WI38 (cell line): ENCODE results near the gene KIF25.
"Not testable (repeated sequence)": the region's sequence is repeated elsewhere in the genome, so short reads cannot be mapped to it uniquely, and the experiment has no call there.

Source experiments
- H3K4me3 ChIP-seq: 2 replicates; pipeline ENCODE4 v1.5.1; 2011; ENCODE audit warnings: low read depth, mild to moderate bottlenecking, control low read depth, low read length
- CTCF ChIP-seq: IDR thresholded peaks from 2 replicates; pipeline ENCODE4 v1.5.1; 2012; ENCODE audit warnings: low read depth, mild to moderate bottlenecking, control low read depth, low read length

The KIF25 gene

DNA sequence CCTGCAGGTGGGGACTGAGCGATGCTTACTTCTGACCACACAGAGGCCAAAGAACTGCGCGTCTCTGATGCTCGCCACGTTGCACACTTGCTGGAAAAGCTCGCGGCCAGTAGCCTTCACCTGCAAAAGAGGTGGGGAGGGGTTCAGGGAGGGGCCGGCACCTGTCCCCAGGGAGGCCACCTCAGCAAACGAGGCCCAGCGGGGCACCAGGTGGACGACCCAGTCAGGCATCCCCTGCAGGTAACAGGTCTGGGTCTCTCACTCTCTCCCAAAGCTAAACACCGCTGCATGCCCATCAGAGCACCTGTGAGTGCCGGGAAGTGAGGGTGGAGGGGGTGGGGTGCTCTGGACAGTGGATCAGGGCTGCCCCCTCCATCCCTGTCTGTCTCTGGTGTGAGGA is 77.7 kb downstream of the KIF25 start:
- H3K4me3 ChIP-seq = no peak overlapping the region
- TF ChIP-seq CTCF = no peak

DNA sequence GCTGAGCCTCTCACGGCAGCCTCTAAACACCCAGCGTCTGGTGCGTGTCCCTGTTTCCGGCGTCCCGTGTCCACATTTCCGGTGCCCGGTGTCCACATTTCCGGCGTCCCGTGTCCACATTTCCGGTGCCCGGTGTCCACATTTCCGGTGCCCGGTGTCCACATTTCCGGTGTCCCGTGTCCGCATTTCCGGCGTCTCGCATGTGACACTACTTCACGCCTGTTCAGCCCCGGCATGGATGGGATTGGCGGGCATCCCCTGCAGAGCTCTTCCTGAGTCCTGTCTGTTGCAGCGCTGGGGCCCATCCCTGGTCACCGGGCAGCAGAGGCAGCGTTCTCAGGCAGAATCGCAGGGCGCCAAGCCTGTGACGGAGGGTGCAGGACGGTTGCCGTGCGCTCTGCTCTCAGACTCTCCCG is 78.3 kb downstream of the KIF25 start:
- H3K4me3 ChIP-seq = no peak overlapping the region
- TF ChIP-seq CTCF = no peak

- not testable (repeated sequence) for H3K4me3 ChIP-seq
Observed at GRCh38 chr6:168077401-168077800, 79.9 kb downstream of the KIF25 start.

DNA sequence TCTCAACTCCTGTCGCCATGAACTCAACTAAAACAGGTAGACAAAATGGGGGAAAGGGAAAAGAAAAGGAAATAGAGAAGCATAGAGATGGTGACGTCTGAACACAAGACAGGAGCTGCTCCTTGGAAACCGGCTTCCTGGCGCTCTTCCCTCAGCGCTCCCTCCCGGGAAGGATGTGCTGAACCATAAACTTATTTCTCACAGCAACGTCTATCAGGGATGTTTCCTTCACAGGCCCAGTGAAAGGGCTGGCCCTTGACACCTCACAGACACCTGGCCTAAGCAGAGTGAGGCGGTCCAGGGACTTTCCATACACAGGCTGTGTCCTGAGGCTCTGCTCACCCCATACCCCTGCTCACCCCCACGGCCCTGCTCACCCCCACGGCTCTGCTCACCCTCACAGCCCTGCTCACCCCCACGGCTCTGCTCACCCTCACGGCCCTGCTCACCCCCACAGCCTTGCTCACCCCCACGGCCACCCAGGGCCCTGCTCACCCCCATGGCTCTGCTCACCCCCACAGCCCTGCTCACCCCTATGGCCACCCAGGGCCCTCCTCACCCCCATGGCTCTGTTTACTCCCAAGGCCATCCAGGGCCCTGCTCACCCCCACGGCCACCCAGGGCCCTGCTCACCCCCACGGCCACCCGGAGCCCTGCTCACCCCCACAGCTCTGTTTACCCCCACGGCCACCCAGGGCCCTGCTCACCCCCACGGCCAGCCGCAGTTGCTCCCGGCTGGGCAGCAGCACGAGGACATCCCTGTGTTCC is 80.9 kb downstream of the KIF25 start:
- no peak for TF ChIP-seq CTCF
- H3K4me3 ChIP-seq = no peak overlapping the region

DNA sequence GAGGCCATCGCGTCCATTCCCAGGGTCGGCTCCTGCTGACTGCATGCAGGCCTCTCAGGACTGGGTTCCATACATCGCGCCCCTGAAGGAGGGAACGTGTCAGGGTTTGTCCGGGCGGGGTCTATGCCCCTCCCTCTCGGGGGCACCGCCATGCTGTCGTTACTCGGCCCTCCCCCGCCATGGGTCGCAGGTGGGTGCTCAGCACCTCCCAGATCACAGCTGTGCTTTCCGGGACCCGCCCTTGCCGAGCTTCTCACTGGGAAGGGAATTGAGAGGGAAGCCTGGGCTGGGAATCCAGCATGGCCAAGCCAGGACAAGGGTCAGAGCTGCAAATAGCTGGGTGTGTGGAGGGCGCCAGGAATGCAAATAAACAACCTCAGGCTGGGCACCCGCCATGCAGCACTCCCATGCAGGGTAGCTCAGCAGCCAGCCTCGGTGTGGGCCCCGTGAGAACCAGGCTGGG is 81.5 kb downstream of the KIF25 start, which contains the start of gene FRMD1:
TSS of gene FRMD1 (minus strand) at position 270 of the 463 bp plus-strand sequence. CDS start at position 152, 118 bp downstream.
- H3K4me3 ChIP-seq = no peak within 1 kb of the TSS
- TF ChIP-seq CTCF = no peak

- no peak overlapping the region for H3K4me3 ChIP-seq
- TF ChIP-seq CTCF = no peak
Observed at GRCh38 chr6:168080393-168081077, 83.1 kb downstream of the KIF25 start.

DNA sequence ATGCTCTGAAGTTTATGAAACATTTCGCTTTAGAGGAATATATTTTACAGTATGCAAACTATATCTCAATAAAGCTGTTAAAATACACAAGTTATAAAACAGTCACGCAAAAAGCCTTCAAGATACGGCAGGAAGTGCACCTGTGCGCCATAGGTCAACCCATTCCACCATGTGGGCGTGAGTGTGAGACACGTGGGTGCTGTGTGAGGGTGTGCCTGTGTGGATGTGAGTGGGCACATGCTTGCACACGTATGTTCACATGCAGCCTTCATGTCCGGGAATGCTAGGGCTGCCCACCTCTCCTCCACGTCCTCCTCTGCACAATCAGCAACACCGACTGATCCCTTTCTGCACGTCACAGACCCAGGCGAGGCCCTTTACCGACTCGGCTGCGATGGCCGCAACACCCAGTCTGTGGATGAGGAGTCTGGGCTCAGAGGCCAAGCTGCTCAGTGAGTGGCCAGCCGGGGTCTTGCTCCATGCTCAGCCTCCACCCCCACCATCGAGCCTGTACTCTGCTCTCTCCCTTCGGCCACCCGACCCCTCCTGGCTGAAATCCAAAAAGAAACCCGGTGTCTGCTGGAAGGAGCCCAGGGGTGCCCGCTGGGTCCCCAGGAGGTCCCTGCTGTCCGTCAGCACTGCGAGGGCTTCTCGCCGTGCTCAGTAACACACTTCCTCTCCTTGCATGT is 84.5 kb downstream of the KIF25 start:
- no peak for TF ChIP-seq CTCF
- no peak overlapping the region for H3K4me3 ChIP-seq
